Measurements from ENCODE around the gene LRP10. TPM values are rescaled to one million over a fixed set of nuclear protein-coding genes. Genes with fewer than 3 reads are reported as not detected.

Gene LRP10
- total RNA-seq, 1 donor from 2014 or later = 171 TPM

GRCh38 chr14:22872033-22872832, 693 bp downstream of the LRP10 start:
- no peaks in the 10 kb centered on the region for H3K9me3 Mint-ChIP-seq (ENCODE audit: unreplicated experiment)
- peak; percentile 92 for DNase-seq (ENCODE audit: extremely low spot score, unreplicated experiment)
- no peaks in the 10 kb centered on the region for H3K27me3 Mint-ChIP-seq (ENCODE audit: unreplicated experiment)
- peaks cover 17% of the 10 kb centered on the region for H3K4me1 Mint-ChIP-seq (ENCODE audit: unreplicated experiment)
- H3K4me3 Mint-ChIP-seq (ENCODE audit: unreplicated experiment) = peak overlapping the region; percentile 82
- peaks cover 11% of the 10 kb centered on the region for H3K36me3 Mint-ChIP-seq (ENCODE audit: unreplicated experiment)
- peak overlapping the region; percentile 87 for H3K27ac Mint-ChIP-seq (ENCODE audit: unreplicated experiment)
- peak; percentile 92 for TF ChIP-seq CTCF (IDR thresholded peaks at IDR 0.05)

- no peak for DNase-seq (ENCODE audit: extremely low spot score, unreplicated experiment)
- H3K9me3 Mint-ChIP-seq (ENCODE audit: unreplicated experiment) = no peaks in the 10 kb centered on the region
- peak overlapping the region; percentile 87 for H3K27ac Mint-ChIP-seq (ENCODE audit: unreplicated experiment)
- no peak for TF ChIP-seq CTCF (IDR thresholded peaks at IDR 0.05)
- H3K27me3 Mint-ChIP-seq (ENCODE audit: unreplicated experiment) = no peaks in the 10 kb centered on the region
- peak overlapping the region; percentile 82 for H3K4me3 Mint-ChIP-seq (ENCODE audit: unreplicated experiment)
- H3K4me1 Mint-ChIP-seq (ENCODE audit: unreplicated experiment) = peaks cover 17% of the 10 kb centered on the region
- peaks cover 17% of the 10 kb centered on the region for H3K36me3 Mint-ChIP-seq (ENCODE audit: unreplicated experiment)
These were observed 1.4 kb downstream of the LRP10 start for GRCh38 chr14:22872833-22873520.

- Mint-ChIP-seq H3K9me3 (ENCODE audit: unreplicated experiment) (no peaks in the 10 kb centered on the region), H3K36me3 (ENCODE audit: unreplicated experiment) (peaks cover 24% of the 10 kb centered on the region), H3K27me3 (ENCODE audit: unreplicated experiment) (no peaks in the 10 kb centered on the region), H3K4me1 (ENCODE audit: unreplicated experiment) (peaks cover 17% of the 10 kb centered on the region), H3K27ac (ENCODE audit: unreplicated experiment) (no peak overlapping the region), H3K4me3 (ENCODE audit: unreplicated experiment) (no peak overlapping the region)
- no peak for DNase-seq (ENCODE audit: extremely low spot score, unreplicated experiment)
- no peak for TF ChIP-seq CTCF (IDR thresholded peaks at IDR 0.05)
These were observed 3.6 kb downstream of the LRP10 start for GRCh38 chr14:22875003-22875747.

- DNase-seq (ENCODE audit: extremely low spot score, unreplicated experiment) = no peak
- H3K9me3 Mint-ChIP-seq (ENCODE audit: unreplicated experiment) = no peaks in the 10 kb centered on the region
- H3K27ac Mint-ChIP-seq (ENCODE audit: unreplicated experiment) = no peak overlapping the region
- no peak for TF ChIP-seq CTCF (IDR thresholded peaks at IDR 0.05)
- peaks cover 11% of the 10 kb centered on the region for H3K4me1 Mint-ChIP-seq (ENCODE audit: unreplicated experiment)
- no peak overlapping the region for H3K4me3 Mint-ChIP-seq (ENCODE audit: unreplicated experiment)
- H3K36me3 Mint-ChIP-seq (ENCODE audit: unreplicated experiment) = peaks cover 24% of the 10 kb centered on the region
- no peaks in the 10 kb centered on the region for H3K27me3 Mint-ChIP-seq (ENCODE audit: unreplicated experiment)
These were observed 4.3 kb downstream of the LRP10 start for GRCh38 chr14:22875748-22876319.
